ENCODE results near the gene CLEC4F. TPM values are rescaled to one million over a fixed set of nuclear protein-coding genes. Genes with fewer than 3 reads are reported as not detected.

Gene CLEC4F
- total RNA-seq, 4 donors from 2014 or later = 0.56 to 2.7 TPM; not detected in 2

GRCh38 chr2:70808983-70809958 is 11.1 kb downstream of the CLEC4F start:
- ATAC-seq (ENCODE audit: low FRiP score) = no peak
- TF ChIP-seq CTCF (IDR thresholded peaks at IDR 0.05) = no peak

GRCh38 chr2:70807828-70808118 is 12.6 kb downstream of the CLEC4F start:
- TF ChIP-seq CTCF (IDR thresholded peaks at IDR 0.05) = no peak
- ATAC-seq (ENCODE audit: low FRiP score) = no peak

More at GRCh38 chr2:70808983-70809958, 11.1 kb downstream of the CLEC4F start:
- no peak for DNase-seq (ENCODE audit: low spot score)

GRCh38 chr2:70807102-70807827 is 13.1 kb downstream of the CLEC4F start:
- ATAC-seq (ENCODE audit: low FRiP score) = no peak
- no peak for TF ChIP-seq CTCF (IDR thresholded peaks at IDR 0.05)
- no peak for DNase-seq (ENCODE audit: low spot score)

More at GRCh38 chr2:70807828-70808118, 12.6 kb downstream of the CLEC4F start:
- no peak for DNase-seq (ENCODE audit: low spot score)

- ATAC-seq (ENCODE audit: low FRiP score) (no peak), DNase-seq (ENCODE audit: low spot score) (no peak)
- TF ChIP-seq CTCF (IDR thresholded peaks at IDR 0.05) = no peak
Observed at GRCh38 chr2:70806620-70807019, 13.8 kb downstream of the CLEC4F start.

- ATAC-seq (ENCODE audit: low FRiP score) (no peak), DNase-seq (ENCODE audit: low spot score) (no peak)
- no peak for TF ChIP-seq CTCF (IDR thresholded peaks at IDR 0.05)
Observed at GRCh38 chr2:70806013-70806412, 14.4 kb downstream of the CLEC4F start.

- DNase-seq (ENCODE audit: low spot score) (no peak), ATAC-seq (ENCODE audit: low FRiP score) (no peak)
- no peak for TF ChIP-seq CTCF (IDR thresholded peaks at IDR 0.05)
Observed at GRCh38 chr2:70801607-70802263, 18.7 kb downstream of the CLEC4F start.
